SK-N-SH (cell line): ENCODE measurements around the gene SLC9A4. TPM values are rescaled to one million over a fixed set of nuclear protein-coding genes. Genes with fewer than 3 reads are reported as not detected.

ENCODE experiments used
- CTCF ChIA-PET: fragments of 300-600, 350-600 bp; formaldehyde crosslinking; extraction: SDS; loops from one replicate; lab custom pipeline; 2021; lab: Yijun Ruan, JAX
- POLR2A ChIA-PET: fragments of 350-600 bp; sonication (Branson Sonifier 250); formaldehyde crosslinking; extraction: SDS; loops from one replicate; lab custom pipeline; 2020; ENCODE audit warnings: antibody characterized with exemption, inconsistent platforms; lab: Yijun Ruan, JAX
- DNase-seq: peaks from one replicate; pipeline ENCODE4 v3.0.0; 2012
- H2AFZ ChIP-seq: fragments of 200-600 bp; sonication (generic); 2 replicates; pipeline ENCODE4 v1.8.1; 2016; ENCODE audit warnings: antibody characterized with exemption, mild to moderate bottlenecking, low read depth
- H3F3A ChIP-seq: fragments of 200-600 bp; sonication (generic); replicated peaks from 2 replicates; pipeline ENCODE3; 2016; ENCODE audit warnings: antibody characterized with exemption, mild to moderate bottlenecking; ENCODE audit not compliant: insufficient read depth
- H3K27ac ChIP-seq, 2 experiments: fragments of 200-500 bp in 1 of 2; fragments of 200-600 bp in 1 of 2; sonication (Bioruptor generic) in 1 of 2; sonication (generic), shearing (Covaris generic) in 1 of 2; 2 replicates each; pipeline versions ENCODE4 v1.5.1 to v1.6.1; 2014 to 2016; ENCODE audit warnings: low read depth in 2 of 2, inconsistent platforms in 1 of 2, low read length in 1 of 2, mild to moderate bottlenecking in 1 of 2, mixed read lengths in 1 of 2
- H3K27me3 ChIP-seq: fragments of 200-600 bp; sonication (generic), shearing (Covaris generic); 2 replicates; pipeline ENCODE4 v1.6.1; 2016; ENCODE audit warnings: mixed run types; ENCODE audit not compliant: insufficient read depth
- H3K36me3 ChIP-seq, 2 experiments: fragments of 200-500 bp in 1 of 2; fragments of 200-600 bp in 1 of 2; sonication (Bioruptor generic) in 1 of 2; sonication (generic) in 1 of 2; replicated peaks in 1 of 2; 2 replicates each; pipeline versions ENCODE3 to v1.5.1; 2014 to 2016; ENCODE audit warnings: low read length in 1 of 2, mild to moderate bottlenecking in 1 of 2; ENCODE audit not compliant: insufficient read depth in 2 of 2, control insufficient read depth in 1 of 2
- H3K4me1 ChIP-seq, 2 experiments: fragments of 200-500 bp in 1 of 2; fragments of 200-600 bp in 1 of 2; sonication (Bioruptor generic) in 1 of 2; sonication (generic), shearing (Covaris generic) in 1 of 2; 2 replicates each; pipeline versions ENCODE4 v1.5.1 to v1.6.1; 2014 to 2016; ENCODE audit warnings: low read depth in 1 of 2, low read length in 1 of 2, mixed run types in 1 of 2; ENCODE audit not compliant: insufficient read depth in 2 of 2, control insufficient read depth in 1 of 2
- H3K4me2 ChIP-seq: fragments of 200-600 bp; sonication (generic), shearing (Covaris generic); 2 replicates; pipeline ENCODE4 v1.6.1; 2017; ENCODE audit warnings: mixed run types
- H3K4me3 ChIP-seq, 2 experiments: fragments of 200-500 bp in 1 of 2; fragments of 200-600 bp in 1 of 2; sonication (Bioruptor generic) in 1 of 2; sonication (generic), shearing (Covaris generic) in 1 of 2; 2 replicates each; pipeline versions ENCODE4 v1.5.1 to v1.8.1; 2014 to 2016; ENCODE audit warnings: low read depth in 2 of 2, inconsistent platforms in 1 of 2, low read length in 1 of 2, mild to moderate bottlenecking in 1 of 2, mixed read lengths in 1 of 2, moderate library complexity in 1 of 2
- H3K79me2 ChIP-seq: fragments of 200-600 bp; sonication (generic); 2 replicates; pipeline ENCODE4 v1.8.1; 2017; ENCODE audit warnings: mild to moderate bottlenecking; ENCODE audit not compliant: insufficient read depth
- H3K9ac ChIP-seq: fragments of 200-600 bp; sonication (generic); 2 replicates; pipeline ENCODE4 v1.6.1; 2017; ENCODE audit warnings: mixed run types
- H3K9me2 ChIP-seq: fragments of 200-600 bp; sonication (generic); 2 replicates; pipeline ENCODE4 v1.6.1; 2017; ENCODE audit warnings: mixed run types
- H3K9me3 ChIP-seq: fragments of 200-600 bp; sonication (generic); 2 replicates; pipeline ENCODE4 v1.6.1; 2017; ENCODE audit warnings: mixed run types, mild to moderate bottlenecking, moderate library complexity
- H4K20me1 ChIP-seq: fragments of 200-600 bp; sonication (generic); 2 replicates; pipeline ENCODE4 v1.6.1; 2017; ENCODE audit warnings: mild to moderate bottlenecking, mixed run types; ENCODE audit not compliant: insufficient read depth
- ELF1 ChIP-seq: IDR thresholded peaks from 2 replicates; pipeline ENCODE4 v1.4.0; 2012
- EP300 ChIP-seq, 2 experiments: IDR thresholded peaks; 2 replicates each; pipeline versions ENCODE4 v1.4.0 to v1.6.1; 2012; ENCODE audit warnings: borderline replicate concordance in 1 of 2, low read depth in 1 of 2, low read length in 1 of 2
- FOXM1 ChIP-seq: IDR thresholded peaks from 2 replicates; pipeline ENCODE4 v1.4.0; 2012; ENCODE audit warnings: low read depth, mild to moderate bottlenecking
- GABPA ChIP-seq: IDR thresholded peaks from 2 replicates; pipeline ENCODE4 v1.4.0; 2012; ENCODE audit warnings: low read depth, mild to moderate bottlenecking
- JUND ChIP-seq: IDR thresholded peaks from 2 replicates; pipeline ENCODE4 v1.4.0; 2012
- MEF2A ChIP-seq: IDR thresholded peaks from 2 replicates; pipeline ENCODE4 v1.4.0; 2012; ENCODE audit warnings: low read depth, borderline replicate concordance
- NFIC ChIP-seq: IDR thresholded peaks from 2 replicates; pipeline ENCODE4 v1.4.0; 2012; ENCODE audit warnings: borderline replicate concordance
- SIN3A ChIP-seq: IDR thresholded peaks from 2 replicates; pipeline ENCODE4 v1.6.1; 2012; ENCODE audit warnings: low read depth, mild to moderate bottlenecking, low read length, moderate library complexity, borderline replicate concordance
- WGBS: methylation state at CpG from one replicate; pipeline ENCODE4 v1.1.6; 2017; ENCODE audit warnings: low lambda C conversion rate; 5-methylcytosine and 5-hydroxymethylcytosine counted together
- polyA plus RNA-seq, 3 experiments: library from polyadenylated mRNA; depleted of rRNA; stranded (reverse); fragments of >200 nt; gene quantifications; 2 replicates each; pipeline ENCODE4 v1.2.3, GENCODE V29; 2012
- small RNA-seq, 7 experiments: library from RNA; depleted of rRNA; stranded (forward); fragments of <200 nt; gene quantifications; one replicate each; pipeline ENCODE3, GENCODE V24; 2012
- TF ChIP-seq, protein P1 (sequence below): fragments of 150-350 bp; IDR thresholded peaks from 2 replicates; pipeline ENCODE4 v1.6.1; 2016; ENCODE audit warnings: mild to moderate bottlenecking, low read depth, low read length
- TF ChIP-seq, protein P2 (sequence below): IDR thresholded peaks from 2 replicates; pipeline ENCODE4 v1.6.1; 2012; ENCODE audit warnings: mild to moderate bottlenecking, low read depth, low read length, moderate library complexity

Gene SLC9A4
- polyA plus RNA-seq, 1 of the 3 experiments (the other 2 are of a cell fraction): 0.07 TPM

- POLR2A ChIA-PET: no interaction called here
- Histone ChIP-seq H2AFZ (peak overlapping the region; percentile 63), H4K20me1 (no peaks in the 10 kb centered on the region), H3K4me3 (peak overlapping the region in 1 of 2 experiments; percentile 28; a peak in 1 of 4 replicates), H3K27me3 (peaks cover 12% of the 10 kb centered on the region; the same call in 1 of the 2 replicates), H3K79me2 (no peaks in the 10 kb centered on the region), H3K27ac (no peak overlapping the region), H3K36me3 (no peaks in the 10 kb centered on the region), H3F3A (no peaks in the 10 kb centered on the region), H3K4me1 (no peaks in the 10 kb centered on the region), H3K9ac (no peak overlapping the region), H3K9me3 (no peaks in the 10 kb centered on the region), H3K4me2 (no peak overlapping the region), H3K9me2 (no peaks in the 10 kb centered on the region)
- TF ChIP-seq NFIC (no peak), JUND (no peak), EP300 (IDR thresholded peaks at IDR 0.05; ENCODE audit: borderline replicate concordance in 1 of 2, low read depth in 1 of 2, low read length in 1 of 2) (no peak)
- DNase-seq: no peak
- CTCF ChIA-PET: no interaction called here
These were observed 108.9 kb downstream of the SLC9A4 start for GRCh38 chr2:102581911-102582310.

GRCh38 chr2:102582845-102583244, 109.8 kb downstream of the SLC9A4 start:
- Histone ChIP-seq H4K20me1 (no peaks in the 10 kb centered on the region), H3K79me2 (no peaks in the 10 kb centered on the region), H3K4me3 (no peak overlapping the region), H3K4me1 (no peaks in the 10 kb centered on the region), H3F3A (no peaks in the 10 kb centered on the region), H3K4me2 (no peak overlapping the region), H3K9me3 (no peaks in the 10 kb centered on the region), H2AFZ (no peak overlapping the region), H3K36me3 (no peaks in the 10 kb centered on the region), H3K9me2 (no peaks in the 10 kb centered on the region), H3K9ac (no peak overlapping the region), H3K27me3 (peaks cover 17% of the 10 kb centered on the region; the same call in 1 of the 2 replicates), H3K27ac (no peak overlapping the region)
- DNase-seq: no peak
- no peak for TF ChIP-seq SIN3A
- TF ChIP-seq ELF1: no peak
- TF ChIP-seq NFIC: no peak
- no peak for TF ChIP-seq JUND
- no peak for TF ChIP-seq MEF2A
- TF ChIP-seq EP300 (IDR thresholded peaks at IDR 0.05; ENCODE audit: borderline replicate concordance in 1 of 2, low read depth in 1 of 2, low read length in 1 of 2): no peak
- TF ChIP-seq, protein P1, sequence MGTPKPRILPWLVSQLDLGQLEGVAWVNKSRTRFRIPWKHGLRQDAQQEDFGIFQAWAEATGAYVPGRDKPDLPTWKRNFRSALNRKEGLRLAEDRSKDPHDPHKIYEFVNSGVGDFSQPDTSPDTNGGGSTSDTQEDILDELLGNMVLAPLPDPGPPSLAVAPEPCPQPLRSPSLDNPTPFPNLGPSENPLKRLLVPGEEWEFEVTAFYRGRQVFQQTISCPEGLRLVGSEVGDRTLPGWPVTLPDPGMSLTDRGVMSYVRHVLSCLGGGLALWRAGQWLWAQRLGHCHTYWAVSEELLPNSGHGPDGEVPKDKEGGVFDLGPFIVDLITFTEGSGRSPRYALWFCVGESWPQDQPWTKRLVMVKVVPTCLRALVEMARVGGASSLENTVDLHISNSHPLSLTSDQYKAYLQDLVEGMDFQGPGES: no peak
- no peak for TF ChIP-seq GABPA
- TF ChIP-seq FOXM1: no peak
- TF ChIP-seq, protein P2, sequence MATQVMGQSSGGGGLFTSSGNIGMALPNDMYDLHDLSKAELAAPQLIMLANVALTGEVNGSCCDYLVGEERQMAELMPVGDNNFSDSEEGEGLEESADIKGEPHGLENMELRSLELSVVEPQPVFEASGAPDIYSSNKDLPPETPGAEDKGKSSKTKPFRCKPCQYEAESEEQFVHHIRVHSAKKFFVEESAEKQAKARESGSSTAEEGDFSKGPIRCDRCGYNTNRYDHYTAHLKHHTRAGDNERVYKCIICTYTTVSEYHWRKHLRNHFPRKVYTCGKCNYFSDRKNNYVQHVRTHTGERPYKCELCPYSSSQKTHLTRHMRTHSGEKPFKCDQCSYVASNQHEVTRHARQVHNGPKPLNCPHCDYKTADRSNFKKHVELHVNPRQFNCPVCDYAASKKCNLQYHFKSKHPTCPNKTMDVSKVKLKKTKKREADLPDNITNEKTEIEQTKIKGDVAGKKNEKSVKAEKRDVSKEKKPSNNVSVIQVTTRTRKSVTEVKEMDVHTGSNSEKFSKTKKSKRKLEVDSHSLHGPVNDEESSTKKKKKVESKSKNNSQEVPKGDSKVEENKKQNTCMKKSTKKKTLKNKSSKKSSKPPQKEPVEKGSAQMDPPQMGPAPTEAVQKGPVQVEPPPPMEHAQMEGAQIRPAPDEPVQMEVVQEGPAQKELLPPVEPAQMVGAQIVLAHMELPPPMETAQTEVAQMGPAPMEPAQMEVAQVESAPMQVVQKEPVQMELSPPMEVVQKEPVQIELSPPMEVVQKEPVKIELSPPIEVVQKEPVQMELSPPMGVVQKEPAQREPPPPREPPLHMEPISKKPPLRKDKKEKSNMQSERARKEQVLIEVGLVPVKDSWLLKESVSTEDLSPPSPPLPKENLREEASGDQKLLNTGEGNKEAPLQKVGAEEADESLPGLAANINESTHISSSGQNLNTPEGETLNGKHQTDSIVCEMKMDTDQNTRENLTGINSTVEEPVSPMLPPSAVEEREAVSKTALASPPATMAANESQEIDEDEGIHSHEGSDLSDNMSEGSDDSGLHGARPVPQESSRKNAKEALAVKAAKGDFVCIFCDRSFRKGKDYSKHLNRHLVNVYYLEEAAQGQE: no peak
- ChIA-PET POLR2A (no interaction called here), CTCF (no interaction called here)
- WGBS: 0% methylated on average over 2 of the region's 2 CpGs

Small RNA genes within 50 kb of the gene (small RNA-seq; reads per million reads assigned to genes)
- 0 reads per million in 7 experiments for gene MIR4772

Other genes starting within 250 kb of the SLC9A4 start
- gene IL1RL1, start 161.7 kb upstream of the SLC9A4 start, polyA plus RNA-seq (2012; rRNA removed): not detected in 2 replicates
- 0.11 TPM in 1 of 2 replicates, not detected in the other for gene IL18R1, start 117.4 kb upstream of the SLC9A4 start, polyA plus RNA-seq (2012; rRNA removed)
- not detected in 2 replicates for gene IL18RAP, start 50.1 kb upstream of the SLC9A4 start, polyA plus RNA-seq (2012; rRNA removed)
- gene SLC9A2, start 146.3 kb downstream of the SLC9A4 start, polyA plus RNA-seq (2012; rRNA removed): not detected in 2 replicates